Heart left ventricle (tissue), 13 donors: Measurements from ENCODE around the gene OLIG3.

Source experiments
- CTCF ChIP-seq, 12 donors: fragments of 200-600 bp; sonication (generic) in 4 of 12; IDR thresholded peaks; one replicate each; pipeline versions ENCODE4 v1.5.0 to v1.8.0; 2018 to 2022; ENCODE audit warnings: antibody characterized with exemption in 12 of 12, mild to moderate bottlenecking in 5 of 12
- POLR2A ChIP-seq, 2 donors: fragments of 450-650 bp; IDR thresholded peaks; one replicate each; pipeline ENCODE4 v1.6.1; 2017; ENCODE audit warnings: antibody characterized with exemption in 2 of 2, mild to moderate bottlenecking in 2 of 2, moderate library complexity in 2 of 2
- donor health status: ischemic (EF 13 %, LVEDD 7.1; RV severe dilation, severe dysfunction).
- donor health status: DM: no; HTN: yes; CAD: no.
- donor health status: DM: no; HTN: no; CAD: no.
- donor health status: ischemic (EF 25% LVEDD 6.9; RV normal size, moderate dysfunction).
- donor health status: ischemic (EF 25% LVEDD 5.7; RV mildly dilated, moderate dysfunction).
- donor health status: ischemic (EF 35%, LVEDD 5.7; RV mildly dilated, moderate dysfunction).
- donor health status: nonischemic (EF 11% LVEDD 7.7; RV severe dilation, severe dysfunction).
- donor health status: DM: yes; HTN: yes; CAD: no.
- donor health status: PGD.
- donor health status: ischemic (EF 29% LVEDD 5.4; RV normal size, mild dysfunction).
- donor health status: nonischemic (EF 23%, LVEDD 6.1; RV moderate dilation, normal function).

- TF ChIP-seq CTCF (IDR thresholded peaks at IDR 0.05) (no peak), POLR2A (IDR thresholded peaks at IDR 0.05) (no peak)
These were observed 21.5 kb downstream of the OLIG3 start for GRCh38 chr6:137472641-137473137.
